Activated naive CD8-positive, alpha-beta T cell treated with anti-CD3 and anti-CD28 coated beads for 36 hours (primary cell): ENCODE results near the gene AICDA. TPM values are rescaled to one million over a fixed set of nuclear protein-coding genes. Genes with fewer than 3 reads are reported as not detected.

ENCODE experiments used
- DNase-seq: peaks from one replicate; pipeline ENCODE4 v3.0.0; 2021
- H3K27ac Mint-ChIP-seq: one replicate; pipeline ENCODE4 v1.8.0; 2022; ENCODE audit warnings: mild to moderate bottlenecking, moderate library complexity, mixed read lengths
- H3K27me3 Mint-ChIP-seq: one replicate; pipeline ENCODE4 v1.8.0; 2022; ENCODE audit warnings: mild to moderate bottlenecking, mixed read lengths
- H3K36me3 Mint-ChIP-seq: one replicate; pipeline ENCODE4 v1.8.0; 2021; ENCODE audit warnings: mild to moderate bottlenecking, mixed read lengths
- H3K4me1 Mint-ChIP-seq: one replicate; pipeline ENCODE4 v1.8.0; 2021; ENCODE audit warnings: mixed read lengths
- H3K4me3 Mint-ChIP-seq: one replicate; pipeline ENCODE4 v1.8.0; 2022; ENCODE audit warnings: mild to moderate bottlenecking, moderate library complexity, mixed read lengths
- H3K9me3 Mint-ChIP-seq: one replicate; pipeline ENCODE4 v1.8.0; 2022; ENCODE audit warnings: mixed read lengths
- total RNA-seq, 2 experiments: library from RNA; stranded (reverse); gene quantifications; one replicate each; pipeline ENCODE4 v1.2.3, GENCODE V29; 2021

The AICDA gene
- total RNA-seq, 2 experiments from 2014 or later, result not detected

- no peaks in the 10 kb centered on the region for H3K36me3 Mint-ChIP-seq
- no peaks in the 10 kb centered on the region for H3K4me1 Mint-ChIP-seq
- no peaks in the 10 kb centered on the region for H3K27me3 Mint-ChIP-seq
- H3K27ac Mint-ChIP-seq, result no peak overlapping the region
- no peak overlapping the region for H3K4me3 Mint-ChIP-seq
- DNase-seq, result no peak
- no peaks in the 10 kb centered on the region for H3K9me3 Mint-ChIP-seq
Observed at GRCh38 chr12:8554451-8555195, 58.0 kb downstream of the AICDA start.

GRCh38 chr12:8553088-8553627, 59.5 kb downstream of the AICDA start:
- H3K4me3 Mint-ChIP-seq, result no peak overlapping the region
- no peaks in the 10 kb centered on the region for H3K4me1 Mint-ChIP-seq
- no peaks in the 10 kb centered on the region for H3K9me3 Mint-ChIP-seq
- H3K36me3 Mint-ChIP-seq, result no peaks in the 10 kb centered on the region
- no peak for DNase-seq
- H3K27me3 Mint-ChIP-seq, result no peaks in the 10 kb centered on the region
- H3K27ac Mint-ChIP-seq, result no peak overlapping the region

Other genes starting within 250 kb of the AICDA start
- not detected for gene CLEC6A, start 156.9 kb downstream of the AICDA start, total RNA-seq
- gene CLEC4D, start 99.4 kb downstream of the AICDA start, total RNA-seq, result not detected
- gene CLEC4E, start 72.0 kb downstream of the AICDA start, total RNA-seq, result not detected
- gene MFAP5, start 50.0 kb upstream of the AICDA start, total RNA-seq, result not detected
- 1 to 10 TPM; 7.1 to 8.1 TPM for gene RIMKLB, start 85.1 kb upstream of the AICDA start, total RNA-seq
- not detected for gene A2ML1, start 209.8 kb upstream of the AICDA start, total RNA-seq